NB4 (cell line): Measurements from ENCODE around the gene SGPL1.

Experiments used
- MAX ChIP-seq: IDR thresholded peaks from 2 replicates; pipeline ENCODE4 v1.6.1; 2011; ENCODE audit warnings: low read depth, low read length
- MYC ChIP-seq: IDR thresholded peaks from 2 replicates; pipeline ENCODE4 v1.6.1; 2011; ENCODE audit warnings: low read depth, low read length
- POLR2A ChIP-seq: IDR thresholded peaks from 2 replicates; pipeline ENCODE4 v1.6.1; 2011; ENCODE audit warnings: mild to moderate bottlenecking; ENCODE audit not compliant: insufficient read length; ENCODE audit errors: extremely low read depth
- TF ChIP-seq, protein P1 (sequence below): IDR thresholded peaks from one replicate; pipeline ENCODE4 v1.5.1; 2012; ENCODE audit warnings: low read depth, low read length

GRCh38 chr10:70902661-70903261 lies 87.0 kb downstream of the SGPL1 start:
- TF ChIP-seq, protein P1, sequence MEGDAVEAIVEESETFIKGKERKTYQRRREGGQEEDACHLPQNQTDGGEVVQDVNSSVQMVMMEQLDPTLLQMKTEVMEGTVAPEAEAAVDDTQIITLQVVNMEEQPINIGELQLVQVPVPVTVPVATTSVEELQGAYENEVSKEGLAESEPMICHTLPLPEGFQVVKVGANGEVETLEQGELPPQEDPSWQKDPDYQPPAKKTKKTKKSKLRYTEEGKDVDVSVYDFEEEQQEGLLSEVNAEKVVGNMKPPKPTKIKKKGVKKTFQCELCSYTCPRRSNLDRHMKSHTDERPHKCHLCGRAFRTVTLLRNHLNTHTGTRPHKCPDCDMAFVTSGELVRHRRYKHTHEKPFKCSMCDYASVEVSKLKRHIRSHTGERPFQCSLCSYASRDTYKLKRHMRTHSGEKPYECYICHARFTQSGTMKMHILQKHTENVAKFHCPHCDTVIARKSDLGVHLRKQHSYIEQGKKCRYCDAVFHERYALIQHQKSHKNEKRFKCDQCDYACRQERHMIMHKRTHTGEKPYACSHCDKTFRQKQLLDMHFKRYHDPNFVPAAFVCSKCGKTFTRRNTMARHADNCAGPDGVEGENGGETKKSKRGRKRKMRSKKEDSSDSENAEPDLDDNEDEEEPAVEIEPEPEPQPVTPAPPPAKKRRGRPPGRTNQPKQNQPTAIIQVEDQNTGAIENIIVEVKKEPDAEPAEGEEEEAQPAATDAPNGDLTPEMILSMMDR = no peak
- TF ChIP-seq MAX (no peak), POLR2A (no peak), MYC (no peak)
